Heart left ventricle (tissue), 16 donors: ENCODE measurements around the gene CARS2. TPM values are rescaled to one million over a fixed set of nuclear protein-coding genes. Genes with fewer than 3 reads are reported as not detected.

ENCODE experiments used
- ATAC-seq, 4 donors: fragments of 200-7000 bp; cut with Tn5 transposase; one replicate each; pipeline ENCODE4 v1.9.1; 2020 to 2022; ENCODE audit warnings: moderate library complexity in 4 of 4, mild to moderate bottlenecking in 3 of 4, moderate number of reproducible peaks in 1 of 4
- DNase-seq, 5 donors: peaks; one replicate each; pipeline ENCODE4 v3.0.0-alpha.2; 2020
- H3K27ac ChIP-seq, 12 donors: fragments of 200-600 bp; sonication (generic) in 4 of 12; one replicate each; pipeline versions ENCODE4 v1.5.0 to v1.8.0; 2016 to 2022; ENCODE audit warnings: mild to moderate bottlenecking in 2 of 12
- H3K27me3 ChIP-seq, 9 donors: fragments of 200-600 bp; sonication (generic) in 2 of 9; one replicate each; pipeline versions ENCODE4 v1.5.1 to v1.8.0; 2016 to 2022; ENCODE audit warnings: mild to moderate bottlenecking in 3 of 9
- H3K36me3 ChIP-seq, 9 donors: fragments of 200-600 bp; sonication (generic) in 2 of 9; one replicate each; pipeline versions ENCODE4 v1.5.0 to v1.8.0; 2018 to 2022; ENCODE audit warnings: mild to moderate bottlenecking in 2 of 9
- H3K4me1 ChIP-seq, 12 donors: fragments of 200-600 bp; sonication (generic) in 4 of 12; one replicate each; pipeline versions ENCODE4 v1.5.0 to v1.8.0; 2016 to 2022; ENCODE audit warnings: mild to moderate bottlenecking in 3 of 12
- H3K4me3 ChIP-seq, 12 donors: fragments of 200-600 bp; sonication (generic) in 4 of 12; one replicate each; pipeline versions ENCODE4 v1.5.0 to v1.8.0; 2017 to 2022; ENCODE audit warnings: mild to moderate bottlenecking in 9 of 12, moderate library complexity in 4 of 12
- H3K9me3 ChIP-seq, 12 donors: fragments of 200-600 bp; sonication (generic) in 4 of 12; one replicate each; pipeline versions ENCODE4 v1.5.0 to v1.8.0; 2016 to 2022; ENCODE audit warnings: mild to moderate bottlenecking in 1 of 12
- POLR2A ChIP-seq, 2 donors: fragments of 450-650 bp; IDR thresholded peaks; one replicate each; pipeline ENCODE4 v1.6.1; 2017; ENCODE audit warnings: antibody characterized with exemption in 2 of 2, mild to moderate bottlenecking in 2 of 2, moderate library complexity in 2 of 2
- WGBS, 4 donors: extraction: QIAGEN DNeasy Blood & Tissue Kit in 2 of 4; methylation state at CpG; one replicate each; pipeline versions ENCODE4 v1.1.5 to v1.1.7; 2013 to 2018; 5-methylcytosine and 5-hydroxymethylcytosine counted together
- intact Hi-C, 10 donors: fragments of 100-400 bp; cut with DNase I; formaldehyde crosslinking; loops; one replicate each; pipeline versions ENCODE4 v1.11.1 to v1.14.2; 2022
- polyA plus RNA-seq, 2 donors: library from polyadenylated mRNA; stranded (reverse); fragments of 200-250 nt; gene quantifications; one replicate each; pipeline ENCODE4 v1.2.3, GENCODE V29; 2013
- total RNA-seq, 9 donors: library from RNA; depleted of rRNA in 2 of 9; stranded (reverse); fragments of >200 nt in 2 of 9; fragmentation: NEBNext Ultra II Directional in 3 of 9; extraction: Animal tissue kit (Norgen Biotek cat#: 25700) in 3 of 9; gene quantifications; one replicate each; pipeline versions ENCODE4 v1.1.0 to v1.2.4, GENCODE V29; 2016 to 2023
- TF ChIP-seq, protein P1 (sequence below), 12 donors: fragments of 200-600 bp; sonication (generic) in 4 of 12; IDR thresholded peaks; one replicate each; pipeline versions ENCODE4 v1.5.0 to v1.8.0; 2018 to 2022; ENCODE audit warnings: antibody characterized with exemption in 12 of 12, mild to moderate bottlenecking in 5 of 12
- donor health status: ischemic (EF 13 %, LVEDD 7.1; RV severe dilation, severe dysfunction).
- donor health status: healthy with polysubstance abuse.
- donor health status: DM: no; HTN: yes; CAD: no.
- donor health status: DM: no; HTN: no; CAD: no.
- donor health status: ischemic (EF 25% LVEDD 6.9; RV normal size, moderate dysfunction).
- donor health status: ischemic (EF 25% LVEDD 5.7; RV mildly dilated, moderate dysfunction).
- donor health status: healthy.
- donor health status: DM: yes; HTN: yes; CAD: no.
- donor health status: ischemic (EF 35%, LVEDD 5.7; RV mildly dilated, moderate dysfunction).
- donor health status: nonischemic (EF 11% LVEDD 7.7; RV severe dilation, severe dysfunction).
- donor health status: DM: yes; HTN: yes; CAD: no.
- donor health status: PGD.
- donor health status: ischemic (EF 29% LVEDD 5.4; RV normal size, mild dysfunction).
- donor health status: nonischemic (EF 23%, LVEDD 6.1; RV moderate dilation, normal function).

The CARS2 gene
- total and polyA plus RNA-seq, 11 donors = 35.4 to 78.5 (median 44.3) TPM

DNA sequence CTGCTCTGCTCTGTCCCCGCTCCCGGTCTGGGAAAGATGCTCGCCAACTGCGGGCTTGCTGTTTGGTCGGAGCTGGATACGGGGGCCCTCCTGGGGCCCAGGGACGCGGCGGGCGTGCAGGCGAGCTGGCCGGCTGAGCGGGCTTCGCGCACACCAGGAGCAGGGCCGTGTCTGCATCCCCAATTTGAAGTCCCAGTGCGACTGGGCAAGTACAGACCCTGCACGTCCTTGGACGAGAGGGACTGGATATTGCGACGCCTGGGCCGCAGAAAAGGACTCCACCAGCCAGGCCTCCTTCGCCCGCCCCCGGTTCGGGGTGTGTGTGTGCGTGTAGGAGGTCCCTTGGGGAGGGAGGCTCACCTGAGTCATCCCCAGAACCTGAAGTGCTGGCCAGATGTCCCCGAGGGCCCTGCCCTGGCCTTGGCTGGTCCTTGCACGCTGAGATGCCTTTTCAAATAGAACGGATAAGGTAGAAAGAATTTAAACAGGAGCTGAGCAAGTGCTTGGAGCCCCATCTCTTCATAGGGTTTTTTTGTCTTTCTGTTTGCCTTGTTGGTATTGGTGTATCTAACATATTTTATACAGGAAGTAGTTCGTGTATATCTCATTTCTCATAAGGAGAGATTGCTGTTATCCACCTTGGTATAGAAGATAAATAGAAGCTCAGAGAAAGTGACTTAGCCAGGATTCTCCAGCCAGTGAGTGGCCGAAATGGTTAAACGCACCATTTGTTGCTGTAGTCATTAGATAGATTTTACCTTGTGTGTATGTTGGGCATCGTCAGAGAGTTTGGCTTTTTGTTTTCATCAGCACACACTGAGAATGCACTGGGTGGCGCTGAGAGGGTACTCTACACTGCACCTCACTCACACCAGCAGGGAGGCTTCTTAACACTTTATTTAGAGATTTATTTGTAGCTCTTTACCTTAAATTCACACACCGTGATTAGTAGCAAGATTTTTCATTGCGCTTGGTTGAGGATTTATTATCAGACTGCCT, 89.5 kb downstream of the CARS2 start:
- DNase-seq (peak in 2 of 5 donors; percentile 38 to 51), ATAC-seq (peak in 3 of 4 donors; percentile 24 to 32 (median 25))
- intact Hi-C loops = loop anchor here in 7 of 10 donors (5.0 to 10.0 kb wide), 5 partner anchors 86 to 101 kb away; partner anchors contain the start of genes CARS2 (in 3 of the 7) and ING1 (in 2 of the 7)
- Histone ChIP-seq H3K27ac (peak overlapping the region; percentile 74 to 99 (median 92)), H3K27me3 (no peaks in the 10 kb centered on the region), H3K4me3 (peak overlapping the region; percentile 61 to 99 (median 84)), H3K9me3 (no peaks in the 10 kb centered on the region), H3K36me3 (no peaks in the 10 kb centered on the region), H3K4me1 (peaks cover 0 to 56% (median 30%) of the 10 kb centered on the region in 12 donors)
- no peak for TF ChIP-seq POLR2A (IDR thresholded peaks at IDR 0.05)
- TF ChIP-seq, protein P1, sequence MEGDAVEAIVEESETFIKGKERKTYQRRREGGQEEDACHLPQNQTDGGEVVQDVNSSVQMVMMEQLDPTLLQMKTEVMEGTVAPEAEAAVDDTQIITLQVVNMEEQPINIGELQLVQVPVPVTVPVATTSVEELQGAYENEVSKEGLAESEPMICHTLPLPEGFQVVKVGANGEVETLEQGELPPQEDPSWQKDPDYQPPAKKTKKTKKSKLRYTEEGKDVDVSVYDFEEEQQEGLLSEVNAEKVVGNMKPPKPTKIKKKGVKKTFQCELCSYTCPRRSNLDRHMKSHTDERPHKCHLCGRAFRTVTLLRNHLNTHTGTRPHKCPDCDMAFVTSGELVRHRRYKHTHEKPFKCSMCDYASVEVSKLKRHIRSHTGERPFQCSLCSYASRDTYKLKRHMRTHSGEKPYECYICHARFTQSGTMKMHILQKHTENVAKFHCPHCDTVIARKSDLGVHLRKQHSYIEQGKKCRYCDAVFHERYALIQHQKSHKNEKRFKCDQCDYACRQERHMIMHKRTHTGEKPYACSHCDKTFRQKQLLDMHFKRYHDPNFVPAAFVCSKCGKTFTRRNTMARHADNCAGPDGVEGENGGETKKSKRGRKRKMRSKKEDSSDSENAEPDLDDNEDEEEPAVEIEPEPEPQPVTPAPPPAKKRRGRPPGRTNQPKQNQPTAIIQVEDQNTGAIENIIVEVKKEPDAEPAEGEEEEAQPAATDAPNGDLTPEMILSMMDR (IDR thresholded peaks at IDR 0.05) = peak in 1 of 12 donors; percentile 13
- WGBS, 4 donors = 9 to 18% (median 10%) methylated on average over 18 to 37 of the region's 37 CpGs

DNA sequence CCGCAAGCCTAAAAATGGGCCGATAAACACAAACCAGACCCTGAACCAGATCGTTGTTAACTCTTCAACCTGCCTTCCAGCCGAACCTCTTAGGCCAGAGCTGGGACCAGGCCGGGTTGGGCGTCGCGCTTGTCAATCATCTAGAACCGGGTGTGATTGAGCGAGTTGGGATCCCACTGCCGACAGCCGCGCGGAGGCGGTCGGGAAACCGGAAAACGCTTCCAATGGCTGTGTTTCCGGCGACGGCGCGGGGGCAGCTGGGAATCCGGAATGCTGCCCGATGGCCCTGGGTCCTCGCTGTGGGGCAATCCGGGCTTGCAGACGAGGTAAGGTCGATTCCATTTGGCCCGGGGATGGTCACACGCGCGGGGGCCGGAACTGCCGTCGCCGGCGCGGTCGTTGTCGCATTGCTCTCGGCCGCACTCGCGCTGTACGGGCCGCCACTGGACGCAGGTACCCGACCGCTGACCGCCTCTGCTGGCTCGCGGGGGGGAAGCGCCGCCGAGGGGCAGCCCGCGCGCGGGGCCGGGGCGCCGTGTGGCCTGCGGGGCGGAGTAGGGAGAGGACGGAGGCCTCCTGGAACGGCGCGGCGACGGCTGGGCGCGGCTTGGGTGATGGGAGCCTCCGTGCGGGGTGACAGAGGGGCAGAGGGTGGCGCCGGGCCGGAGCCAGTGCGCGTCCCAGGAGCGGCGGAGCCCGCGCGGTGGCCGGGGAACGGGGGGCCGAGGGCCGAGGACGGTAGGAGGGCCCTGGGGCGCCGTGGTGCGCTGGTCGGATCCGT, 90.4 kb downstream of the CARS2 start, which contains the start of gene NAXD:
NAXD (plus strand) TSS at position 224 of the 781 bp plus-strand sequence; CDS start at position 281, 57 bp downstream.
- Histone ChIP-seq H3K36me3 (no peaks in the 10 kb centered on the region), H3K27me3 (peaks cover 0 to 6% (median 0%) of the 10 kb centered on the region in 9 donors), H3K4me3 (peak within 1 kb of the TSS; percentile 61 to 99 (median 84)), H3K27ac (peak within 1 kb of the TSS; percentile 74 to 99 (median 92)), H3K9me3 (no peaks in the 10 kb centered on the region), H3K4me1 (peaks cover 0 to 47% (median 28%) of the 10 kb centered on the region in 12 donors)
- intact Hi-C loops = loop anchor here in 7 of 10 donors (5.0 to 10.0 kb wide), 5 partner anchors 87 to 102 kb away; partner anchors contain the start of genes CARS2 (in 3 of the 7) and ING1 (in 2 of the 7)
- DNase-seq = peak; percentile 95 to 98 (median 96)
- ATAC-seq = peak; percentile 94 to 98 (median 95)
- TF ChIP-seq POLR2A (IDR thresholded peaks at IDR 0.05) = peak in 1 of 2 donors; percentile 77
- TF ChIP-seq, protein P1 (IDR thresholded peaks at IDR 0.05) = no peak
- 1 to 2% (median 2%) methylated on average over 49 to 95 of the region's 95 CpGs for WGBS, 4 donors

DNA sequence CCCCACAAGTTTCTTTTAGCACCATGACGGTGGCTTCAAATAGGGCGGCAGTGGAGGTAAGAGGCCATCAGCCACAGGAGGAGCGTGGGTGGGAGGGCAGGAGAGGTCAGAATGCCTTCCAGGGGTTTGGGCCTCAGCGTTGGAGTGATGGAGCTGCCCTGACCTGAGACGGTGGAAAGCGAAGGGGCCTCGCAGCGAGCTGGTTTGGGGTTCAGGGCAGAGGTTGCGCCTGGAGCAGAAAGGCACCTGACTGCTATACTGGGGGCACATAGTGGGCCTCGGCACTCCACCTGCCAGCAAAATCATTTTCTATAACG, 91.0 kb downstream of the CARS2 start:
- intact Hi-C loops = loop anchor here in 7 of 10 donors (5.0 to 10.0 kb wide), 5 partner anchors 87 to 102 kb away; partner anchors contain the start of genes CARS2 (in 3 of the 7) and ING1 (in 2 of the 7)
- Histone ChIP-seq H3K9me3 (no peaks in the 10 kb centered on the region), H3K27ac (peak overlapping the region; percentile 74 to 99 (median 92)), H3K27me3 (peaks cover 0 to 10% (median 0%) of the 10 kb centered on the region in 9 donors), H3K4me1 (peaks cover 0 to 42% (median 27%) of the 10 kb centered on the region in 12 donors), H3K4me3 (peak overlapping the region in 11 of 12 donors; percentile 71 to 99 (median 84)), H3K36me3 (no peaks in the 10 kb centered on the region)
- ATAC-seq = peak in 1 of 4 donors; percentile 3
- WGBS, 4 donors = 81 to 91% (median 87%) methylated on average over 11 of the region's 11 CpGs
- TF ChIP-seq, protein P1 (IDR thresholded peaks at IDR 0.05) = no peak
- TF ChIP-seq POLR2A (IDR thresholded peaks at IDR 0.05) = no peak
- DNase-seq = no peak
